Spleen (tissue), 11 donors: ENCODE results near the gene PPFIA2. TPM values are rescaled to one million over a fixed set of nuclear protein-coding genes. Genes with fewer than 3 reads are reported as not detected.

Experiments used
- DNase-seq: peaks from one replicate; pipeline ENCODE4 v3.0.0-alpha.2; 2020
- H3K27ac ChIP-seq, 8 donors: fragments of 200-600 bp; sonication (generic) in 7 of 8; 1 replicate in 4 of 8; 2 replicates in 4 of 8; pipeline versions ENCODE4 v1.5.0 to v1.8.0; 2016 to 2021; ENCODE audit warnings: inconsistent platforms in 4 of 8, mild to moderate bottlenecking in 4 of 8, moderate library complexity in 1 of 8
- H3K27me3 ChIP-seq, 7 donors: fragments of 200-600 bp; sonication (generic) in 6 of 7; replicated peaks in 1 of 7; 1 replicate in 4 of 7; 2 replicates in 3 of 7; pipeline versions ENCODE4 v1.5.0 to v1.8.0; 2016 to 2021; ENCODE audit warnings: inconsistent platforms in 3 of 7, mild to moderate bottlenecking in 1 of 7
- H3K36me3 ChIP-seq, 6 donors: fragments of 200-600 bp; sonication (generic) in 5 of 6; 1 replicate in 4 of 6; 2 replicates in 2 of 6; pipeline versions ENCODE4 v1.5.0 to v1.8.0; 2016 to 2021; ENCODE audit warnings: inconsistent platforms in 2 of 6
- H3K4me1 ChIP-seq, 6 donors: fragments of 200-600 bp; sonication (generic) in 5 of 6; 1 replicate in 3 of 6; 2 replicates in 3 of 6; pipeline versions ENCODE4 v1.5.0 to v1.8.0; 2016 to 2021; ENCODE audit warnings: inconsistent platforms in 3 of 6
- H3K4me3 ChIP-seq, 8 donors: fragments of 200-600 bp; sonication (generic) in 7 of 8; 1 replicate in 4 of 8; 2 replicates in 4 of 8; pipeline versions ENCODE4 v1.5.0 to v1.8.0; 2016 to 2021; ENCODE audit warnings: inconsistent platforms in 4 of 8, mild to moderate bottlenecking in 4 of 8, moderate library complexity in 2 of 8
- H3K9me3 ChIP-seq, 8 donors: fragments of 200-600 bp; sonication (generic) in 7 of 8; 1 replicate in 4 of 8; 2 replicates in 4 of 8; pipeline versions ENCODE4 v1.5.0 to v1.8.0; 2016 to 2021; ENCODE audit warnings: inconsistent platforms in 4 of 8
- CTCF ChIP-seq, 11 experiments: fragments of 200-600 bp in 7 of 11; fragments of 450-650 bp in 4 of 11; sonication (generic) in 4 of 11; IDR thresholded peaks in 8 of 11; conservative IDR thresholded peaks in 3 of 11; 1 replicate in 7 of 11; 2 replicates in 4 of 11; pipeline versions ENCODE4 v1.4.0 to v1.8.0; 2016 to 2021; ENCODE audit warnings: antibody characterized with exemption in 11 of 11, inconsistent platforms in 4 of 11, mild to moderate bottlenecking in 1 of 11
- POLR2A ChIP-seq, 3 donors: fragments of 450-650 bp; IDR thresholded peaks; one replicate each; pipeline ENCODE4 v1.5.1; 2017; ENCODE audit warnings: antibody characterized with exemption in 3 of 3, mild to moderate bottlenecking in 1 of 3
- POLR2AphosphoS5 ChIP-seq, 3 donors: sonication (generic); formaldehyde crosslinking; IDR thresholded peaks; one replicate each; pipeline ENCODE4 v1.5.1; 2017; ENCODE audit warnings: antibody characterized with exemption in 3 of 3
- WGBS, 5 donors: extraction: QIAGEN DNeasy Blood & Tissue Kit in 3 of 5; methylation state at CpG; one replicate each; pipeline versions ENCODE4 v1.1.5 to v1.1.7; 2013 to 2018; 5-methylcytosine and 5-hydroxymethylcytosine counted together
- intact Hi-C: fragments of 100-400 bp; cut with DNase I; formaldehyde crosslinking; loops from one replicate; pipeline ENCODE4 v1.15.0; 2023; ENCODE audit warnings: low total_unique reads
- polyA plus RNA-seq, 3 donors: library from polyadenylated mRNA; stranded (reverse); fragments of 200-250 nt; gene quantifications; one replicate each; pipeline ENCODE4 v1.2.1, GENCODE V29; 2013
- total RNA-seq, 7 donors: library from RNA; depleted of rRNA in 3 of 7; stranded (reverse); fragments of >200 nt in 3 of 7; fragmentation: NEBNext Ultra II Directional in 4 of 7; extraction: Animal tissue kit (Norgen Biotek cat#: 25700) in 4 of 7; gene quantifications; one replicate each; pipeline versions ENCODE4 v1.1.0 to v1.2.1, GENCODE V29; 2016 to 2021
- donor health status: healthy with polysubstance abuse.
- donor health status: DM: no; HTN: no; CAD: no; lungs with moderate emphysema.
- donor health status: DM: no; HTN: no; CAD: no.
- donor health status: Bipolar disorder and iron deficiency.
- donor health status: healthy.
- donor health status: DM: no; HTN: no; CAD: no.
- donor health status: DM: yes; HTN: yes; CAD: no.

Gene PPFIA2
- total and polyA plus RNA-seq, 10 donors = 0.04 to 1.1 (median 0.27) TPM; not detected in 2

- Histone ChIP-seq H3K4me3 (no peak overlapping the region), H3K4me1 (no peaks in the 10 kb centered on the region), H3K27ac (no peak overlapping the region), H3K36me3 (no peaks in the 10 kb centered on the region), H3K9me3 (no peaks in the 10 kb centered on the region), H3K27me3 (no peaks in the 10 kb centered on the region)
- intact Hi-C loops = no loop called here
- WGBS, 5 donors = 84 to 94% (median 87%) methylated on average over 1 of the region's 1 CpG
- no peak for TF ChIP-seq CTCF (IDR thresholded peaks at IDR 0.05 in 8 of 11, conservative IDR thresholded peaks at IDR 0.05 in 3 of 11)
- no peak for TF ChIP-seq POLR2A (IDR thresholded peaks at IDR 0.05)
- no peak for TF ChIP-seq POLR2AphosphoS5 (IDR thresholded peaks at IDR 0.05)
- no peak for DNase-seq
Observed at GRCh38 chr12:81381951-81382350, 377.2 kb downstream of the PPFIA2 start.

- Histone ChIP-seq H3K4me3 (no peak overlapping the region), H3K9me3 (no peaks in the 10 kb centered on the region), H3K27me3 (no peaks in the 10 kb centered on the region), H3K4me1 (no peaks in the 10 kb centered on the region), H3K36me3 (no peaks in the 10 kb centered on the region), H3K27ac (no peak overlapping the region)
- intact Hi-C loops = no loop called here
- WGBS, 5 donors = 74 to 88% (median 77%) methylated on average over 4 of the region's 4 CpGs
- no peak for DNase-seq
- TF ChIP-seq CTCF (IDR thresholded peaks at IDR 0.05 in 8 of 11, conservative IDR thresholded peaks at IDR 0.05 in 3 of 11) (no peak), POLR2A (IDR thresholded peaks at IDR 0.05) (no peak), POLR2AphosphoS5 (IDR thresholded peaks at IDR 0.05) (no peak)
Observed at GRCh38 chr12:81378601-81379285, 380.4 kb downstream of the PPFIA2 start.

GRCh38 chr12:81377771-81378170 is 381.4 kb downstream of the PPFIA2 start:
- 76 to 90% (median 79%) methylated on average over 4 of the region's 4 CpGs for WGBS, 5 donors

More at GRCh38 chr12:81377771-81378170, 381.4 kb downstream of the PPFIA2 start:
- Histone ChIP-seq H3K27ac (no peak overlapping the region), H3K9me3 (no peaks in the 10 kb centered on the region), H3K4me1 (no peaks in the 10 kb centered on the region), H3K4me3 (no peak overlapping the region), H3K36me3 (no peaks in the 10 kb centered on the region), H3K27me3 (no peaks in the 10 kb centered on the region)
- DNase-seq = no peak
- intact Hi-C loops = no loop called here
- TF ChIP-seq POLR2A (IDR thresholded peaks at IDR 0.05) (no peak), CTCF (IDR thresholded peaks at IDR 0.05 in 8 of 11, conservative IDR thresholded peaks at IDR 0.05 in 3 of 11) (no peak), POLR2AphosphoS5 (IDR thresholded peaks at IDR 0.05) (no peak)
